Endodermal cell (in vitro differentiated cells): ENCODE measurements around the gene KLHDC10. TPM values are rescaled to one million over a fixed set of nuclear protein-coding genes. Genes with fewer than 3 reads are reported as not detected.
"Not testable (repeated sequence)": the region's sequence is repeated elsewhere in the genome, so short reads cannot be mapped to it uniquely, and the experiment has no call there.

Experiments
- DNase-seq: peaks from one replicate; pipeline ENCODE4 v3.0.0-alpha.2; 2017
- H3K27ac ChIP-seq: 2 replicates; pipeline ENCODE4 v1.5.1; 2013; ENCODE audit warnings: mild to moderate bottlenecking, low read depth, low read length, moderate library complexity
- H3K27me3 ChIP-seq: 2 replicates; pipeline ENCODE4 v1.6.1; 2013; ENCODE audit warnings: mild to moderate bottlenecking, low read length, moderate library complexity; ENCODE audit not compliant: insufficient read depth, control insufficient read depth, poor library complexity, severe bottlenecking
- H3K36me3 ChIP-seq: 2 replicates; pipeline ENCODE4 v1.7.0; 2013; ENCODE audit warnings: mild to moderate bottlenecking, low read length, moderate library complexity; ENCODE audit not compliant: control insufficient read depth, insufficient read depth
- H3K4me1 ChIP-seq: one replicate; pipeline ENCODE4 v1.7.0; 2013; ENCODE audit warnings: low read length; ENCODE audit not compliant: control insufficient read depth, insufficient read depth
- H3K4me3 ChIP-seq: 2 replicates; pipeline ENCODE4 v1.5.1; 2013; ENCODE audit warnings: mild to moderate bottlenecking, low read length, moderate library complexity
- H3K9ac ChIP-seq: 2 replicates; pipeline ENCODE4 v1.6.1; 2013; ENCODE audit warnings: mild to moderate bottlenecking, low read length, moderate library complexity; ENCODE audit not compliant: poor library complexity, severe bottlenecking; ENCODE audit errors: extremely low read depth
- H3K9me3 ChIP-seq: 2 replicates; pipeline ENCODE4 v1.6.1; 2013; ENCODE audit warnings: mild to moderate bottlenecking, low read length, moderate library complexity; ENCODE audit not compliant: control insufficient read depth
- H3K27ac Mint-ChIP-seq: 2 replicates; pipeline ENCODE4 v1.8.0; 2020; ENCODE audit warnings: mixed read lengths
- H3K27me3 Mint-ChIP-seq: 2 replicates; pipeline ENCODE4 v1.8.0; 2021; ENCODE audit warnings: mild to moderate bottlenecking, mixed read lengths; ENCODE audit not compliant: insufficient read depth
- H3K36me3 Mint-ChIP-seq: 2 replicates; pipeline ENCODE4 v1.8.0; 2020; ENCODE audit warnings: low read depth, mixed read lengths
- H3K4me1 Mint-ChIP-seq: 2 replicates; pipeline ENCODE4 v1.8.0; 2020; ENCODE audit warnings: mixed read lengths
- H3K4me3 Mint-ChIP-seq: 2 replicates; pipeline ENCODE4 v1.8.0; 2020; ENCODE audit warnings: mild to moderate bottlenecking, moderate library complexity, mixed read lengths
- H3K9me3 Mint-ChIP-seq: 2 replicates; pipeline ENCODE4 v1.8.0; 2020; ENCODE audit warnings: mild to moderate bottlenecking, mixed read lengths
- WGBS, 2 experiments: methylation state at CpG; one replicate each; pipeline versions ENCODE4 v1.1.5 to v1.1.7; 2013; ENCODE audit warnings: missing lambda C conversion rate in 2 of 2, mixed read lengths in 1 of 2; ENCODE audit not compliant: insufficient coverage in 1 of 2, insufficient read length in 1 of 2; 5-methylcytosine and 5-hydroxymethylcytosine counted together
- total RNA-seq, 2 donors: library from RNA; stranded (reverse); fragmentation: NEBNext Ultra II Directional in 1 of 2; extraction: Animal tissue kit (Norgen Biotek cat#: 25700) in 1 of 2; gene quantifications; 2 replicates in 1 of 2; 3 replicates in 1 of 2; pipeline ENCODE4 v1.2.1, GENCODE V29; 2021
- TF ChIP-seq, protein P1 (sequence below): fragments of 200-600 bp; sonication (generic); conservative IDR thresholded peaks from 2 replicates; pipeline ENCODE4 v1.5.0; 2021; ENCODE audit warnings: antibody characterized with exemption, mild to moderate bottlenecking

The KLHDC10 gene
- total RNA-seq, 2 donors from 2014 or later, result 20.6 to 22.2 TPM

DNA sequence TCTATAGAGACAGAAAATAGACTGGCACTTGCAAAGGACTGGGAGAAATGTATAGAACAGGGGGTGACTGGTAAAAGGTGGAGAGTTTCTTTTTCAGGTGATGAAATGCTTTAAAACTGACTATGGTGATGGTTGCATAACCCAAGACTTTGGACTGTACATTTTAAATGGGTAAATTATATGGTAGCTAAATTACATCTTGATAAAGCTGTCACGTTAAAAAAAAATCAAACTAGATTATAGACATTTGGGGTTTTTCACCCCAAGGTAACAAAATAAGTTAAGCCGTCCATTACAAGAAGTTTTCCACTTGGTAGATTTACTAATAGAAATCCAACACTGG, 110.9 kb downstream of the KLHDC10 start:
- Mint-ChIP-seq H3K27ac (no peak overlapping the region), H3K9me3 (no peaks in the 10 kb centered on the region), H3K36me3 (peaks cover 63% of the 10 kb centered on the region), H3K4me3 (no peak overlapping the region), H3K4me1 (no peaks in the 10 kb centered on the region), H3K27me3 (no peaks in the 10 kb centered on the region)
- Histone ChIP-seq H3K4me3 (no peak overlapping the region), H3K9ac (no peak overlapping the region), H3K9me3 (no peaks in the 10 kb centered on the region), H3K27ac (no peak overlapping the region), H3K36me3 (peaks cover 76% of the 10 kb centered on the region), H3K27me3 (no peaks in the 10 kb centered on the region), H3K4me1 (no peaks in the 10 kb centered on the region)
- TF ChIP-seq, protein P1, sequence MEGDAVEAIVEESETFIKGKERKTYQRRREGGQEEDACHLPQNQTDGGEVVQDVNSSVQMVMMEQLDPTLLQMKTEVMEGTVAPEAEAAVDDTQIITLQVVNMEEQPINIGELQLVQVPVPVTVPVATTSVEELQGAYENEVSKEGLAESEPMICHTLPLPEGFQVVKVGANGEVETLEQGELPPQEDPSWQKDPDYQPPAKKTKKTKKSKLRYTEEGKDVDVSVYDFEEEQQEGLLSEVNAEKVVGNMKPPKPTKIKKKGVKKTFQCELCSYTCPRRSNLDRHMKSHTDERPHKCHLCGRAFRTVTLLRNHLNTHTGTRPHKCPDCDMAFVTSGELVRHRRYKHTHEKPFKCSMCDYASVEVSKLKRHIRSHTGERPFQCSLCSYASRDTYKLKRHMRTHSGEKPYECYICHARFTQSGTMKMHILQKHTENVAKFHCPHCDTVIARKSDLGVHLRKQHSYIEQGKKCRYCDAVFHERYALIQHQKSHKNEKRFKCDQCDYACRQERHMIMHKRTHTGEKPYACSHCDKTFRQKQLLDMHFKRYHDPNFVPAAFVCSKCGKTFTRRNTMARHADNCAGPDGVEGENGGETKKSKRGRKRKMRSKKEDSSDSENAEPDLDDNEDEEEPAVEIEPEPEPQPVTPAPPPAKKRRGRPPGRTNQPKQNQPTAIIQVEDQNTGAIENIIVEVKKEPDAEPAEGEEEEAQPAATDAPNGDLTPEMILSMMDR, result no peak
- DNase-seq, result no peak
- WGBS, 2 experiments, result 92 to 99% methylated on average over 2 of the region's 2 CpGs

GRCh38 chr7:130182990-130183389, 112.7 kb downstream of the KLHDC10 start:
- Mint-ChIP-seq H3K27ac (no peak overlapping the region), H3K27me3 (no peaks in the 10 kb centered on the region), H3K4me1 (peaks cover 5% of the 10 kb centered on the region), H3K4me3 (no peak overlapping the region), H3K36me3 (peaks cover 61% of the 10 kb centered on the region), H3K9me3 (no peaks in the 10 kb centered on the region)
- TF ChIP-seq, protein P1, result no peak
- Histone ChIP-seq H3K27ac (no peak overlapping the region), H3K9me3 (no peaks in the 10 kb centered on the region), H3K4me1 (no peaks in the 10 kb centered on the region), H3K9ac (no peak overlapping the region), H3K27me3 (no peaks in the 10 kb centered on the region), H3K4me3 (no peak overlapping the region), H3K36me3 (peaks cover 70% of the 10 kb centered on the region)
- DNase-seq, result no peak
- WGBS, 2 experiments, result 98 to 100% methylated on average over 1 to 2 of the region's 2 CpGs

- not testable (repeated sequence) for H3K4me1 Mint-ChIP-seq, H3K9me3 Mint-ChIP-seq, H3K4me1 ChIP-seq, H3K27ac ChIP-seq, DNase-seq, H3K27ac Mint-ChIP-seq, H3K4me3 ChIP-seq, H3K27me3 Mint-ChIP-seq, H3K27me3 ChIP-seq, H3K9me3 ChIP-seq, H3K4me3 Mint-ChIP-seq, H3K9ac ChIP-seq
- peaks cover 66% of the 10 kb centered on the region for H3K36me3 ChIP-seq
- WGBS, 2 experiments, result 94 to 100% methylated on average over 5 of the region's 5 CpGs
- peaks cover 59% of the 10 kb centered on the region for H3K36me3 Mint-ChIP-seq
Measured at GRCh38 chr7:130184349-130184748, 114.0 kb downstream of the KLHDC10 start.

Other genes starting within 250 kb of the KLHDC10 start
- 10 to 100 TPM; 74.5 to 74.7 TPM for gene UBE2H, start 117.6 kb upstream of the KLHDC10 start, total RNA-seq
- gene ZC3HC1, start 19.2 kb upstream of the KLHDC10 start, total RNA-seq, result 10 to 100 TPM; 28.0 to 28.2 TPM
- 10 to 100 TPM; 30.9 to 37.9 TPM for gene TMEM209, start 134.9 kb downstream of the KLHDC10 start, total RNA-seq
- not detected for gene SSMEM1, start 137.3 kb downstream of the KLHDC10 start, total RNA-seq
- gene CPA2, start 196.3 kb downstream of the KLHDC10 start, total RNA-seq, result under 1 TPM; 0.40 to 0.66 TPM
- gene CPA4, start 222.6 kb downstream of the KLHDC10 start, total RNA-seq, result not detected